ENCODE data around the gene CACNA1C. TPM values are rescaled to one million over a fixed set of nuclear protein-coding genes. Genes with fewer than 3 reads are reported as not detected.

Gene CACNA1C
- total RNA-seq, 1 donor from 2014 or later: 1.6 TPM

- no peaks in the 10 kb centered on the region for H3K9me3 Mint-ChIP-seq
- peak overlapping the region; percentile 37 for H3K27ac Mint-ChIP-seq (ENCODE audit: unreplicated experiment)
- peaks cover 21% of the 10 kb centered on the region for H3K4me1 Mint-ChIP-seq
- no peak for DNase-seq (ENCODE audit: low read depth, low spot score)
- TF ChIP-seq CTCF (conservative IDR thresholded peaks at IDR 0.05): no peak
- H3K4me3 Mint-ChIP-seq: no peak overlapping the region
- no peaks in the 10 kb centered on the region for H3K27me3 Mint-ChIP-seq (ENCODE audit: low read depth)
- H3K36me3 Mint-ChIP-seq (ENCODE audit: low read depth): no peaks in the 10 kb centered on the region
Observed at GRCh38 chr12:2540535-2540941, 487.8 kb downstream of the CACNA1C start.

GRCh38 chr12:2541631-2542204 lies 488.9 kb downstream of the CACNA1C start:
- no peak for DNase-seq (ENCODE audit: low read depth, low spot score)
- Mint-ChIP-seq H3K4me1 (peaks cover 14% of the 10 kb centered on the region), H3K27me3 (ENCODE audit: low read depth) (no peaks in the 10 kb centered on the region), H3K27ac (ENCODE audit: unreplicated experiment) (no peak overlapping the region), H3K9me3 (no peaks in the 10 kb centered on the region), H3K4me3 (no peak overlapping the region), H3K36me3 (ENCODE audit: low read depth) (no peaks in the 10 kb centered on the region)
- TF ChIP-seq CTCF (conservative IDR thresholded peaks at IDR 0.05): no peak

DNA sequence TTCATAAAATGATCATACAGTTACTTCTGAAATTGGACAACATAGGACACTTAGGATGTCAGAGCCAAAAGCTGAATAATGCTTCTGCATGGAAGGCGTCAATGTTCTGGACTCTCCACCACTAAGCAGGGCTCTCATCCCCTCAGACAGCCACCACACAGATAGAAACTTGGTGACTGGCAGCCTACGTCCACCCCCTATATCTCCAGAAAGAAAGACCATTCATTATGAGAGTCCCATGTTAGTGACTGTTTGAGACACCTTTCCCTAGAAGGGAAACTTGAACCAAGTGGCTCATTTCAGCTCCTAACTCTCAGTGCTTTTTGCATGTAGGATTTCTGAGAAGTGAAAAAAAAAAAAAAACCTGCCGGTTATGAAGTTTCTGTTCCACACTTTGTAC lies 491.0 kb downstream of the CACNA1C start:
- DNase-seq (ENCODE audit: low read depth, low spot score): no peak
- peaks cover 17% of the 10 kb centered on the region for H3K4me1 Mint-ChIP-seq
- H3K36me3 Mint-ChIP-seq (ENCODE audit: low read depth): no peaks in the 10 kb centered on the region
- no peaks in the 10 kb centered on the region for H3K27me3 Mint-ChIP-seq (ENCODE audit: low read depth)
- no peak overlapping the region for H3K27ac Mint-ChIP-seq (ENCODE audit: unreplicated experiment)
- no peak overlapping the region for H3K4me3 Mint-ChIP-seq
- H3K9me3 Mint-ChIP-seq: no peaks in the 10 kb centered on the region
- no peak for TF ChIP-seq CTCF (conservative IDR thresholded peaks at IDR 0.05)

GRCh38 chr12:2544230-2544629 lies 491.4 kb downstream of the CACNA1C start:
- H3K27me3 Mint-ChIP-seq (ENCODE audit: low read depth): no peaks in the 10 kb centered on the region
- no peak for DNase-seq (ENCODE audit: low read depth, low spot score)
- H3K9me3 Mint-ChIP-seq: no peaks in the 10 kb centered on the region
- no peak overlapping the region for H3K27ac Mint-ChIP-seq (ENCODE audit: unreplicated experiment)
- no peaks in the 10 kb centered on the region for H3K36me3 Mint-ChIP-seq (ENCODE audit: low read depth)
- H3K4me1 Mint-ChIP-seq: peaks cover 17% of the 10 kb centered on the region
- no peak for TF ChIP-seq CTCF (conservative IDR thresholded peaks at IDR 0.05)
- H3K4me3 Mint-ChIP-seq: no peak overlapping the region

DNA sequence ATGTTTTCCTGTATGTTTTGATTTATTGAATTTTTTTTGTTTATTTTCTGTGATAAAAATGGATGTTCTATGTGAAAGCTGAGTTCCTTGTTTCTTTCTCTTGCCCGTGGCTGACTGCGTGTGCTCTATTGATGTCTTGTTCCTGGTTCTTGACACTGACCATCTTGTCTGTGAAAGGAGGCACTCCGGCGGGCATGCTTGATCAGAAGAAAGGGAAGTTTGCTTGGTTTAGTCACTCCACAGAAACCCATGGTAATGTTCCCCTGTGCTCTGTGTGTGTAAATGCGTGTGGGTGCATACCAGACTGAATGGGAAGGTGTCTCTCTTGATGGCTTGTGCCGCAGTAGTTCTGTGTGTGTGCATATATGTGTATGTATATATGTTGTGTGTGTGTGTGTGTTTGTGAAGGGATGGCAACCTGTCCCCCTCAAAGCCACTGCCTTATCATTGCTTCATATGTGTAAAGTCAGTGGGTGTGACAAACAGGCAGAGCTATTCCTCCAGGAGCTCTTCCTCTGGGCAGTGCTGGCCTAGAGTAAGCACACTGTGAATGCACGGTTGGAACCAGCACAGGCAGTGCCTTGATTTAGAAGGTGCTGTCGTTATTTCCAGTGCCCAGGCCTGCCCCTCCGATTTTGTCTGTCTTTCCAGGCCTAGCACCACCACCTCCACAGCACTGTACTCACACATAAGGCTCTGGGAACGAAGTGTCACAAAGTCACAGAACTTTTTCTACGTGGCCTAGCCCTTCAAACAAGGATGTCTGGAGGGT lies 494.7 kb downstream of the CACNA1C start:
- H3K4me3 Mint-ChIP-seq: no peak overlapping the region
- no peaks in the 10 kb centered on the region for H3K27me3 Mint-ChIP-seq (ENCODE audit: low read depth)
- DNase-seq (ENCODE audit: low read depth, low spot score): no peak
- peaks cover 3% of the 10 kb centered on the region for H3K4me1 Mint-ChIP-seq
- H3K36me3 Mint-ChIP-seq (ENCODE audit: low read depth): no peaks in the 10 kb centered on the region
- H3K9me3 Mint-ChIP-seq: no peaks in the 10 kb centered on the region
- no peak for TF ChIP-seq CTCF (conservative IDR thresholded peaks at IDR 0.05)
- H3K27ac Mint-ChIP-seq (ENCODE audit: unreplicated experiment): no peak overlapping the region
